Umbilical cord (tissue), 2 donors: ENCODE measurements around the gene ATP13A3. TPM values are rescaled to one million over a fixed set of nuclear protein-coding genes. Genes with fewer than 3 reads are reported as not detected.
"Not testable (repeated sequence)": the region's sequence is repeated elsewhere in the genome, so short reads cannot be mapped to it uniquely, and the experiment has no call there.

Experiments
- DNase-seq: peaks from one replicate; pipeline ENCODE4 v3.0.0-alpha.2; 2015; ENCODE audit warnings: low spot score
- total RNA-seq: library from RNA; depleted of rRNA; stranded (reverse); fragments of >200 nt; gene quantifications from one replicate; pipeline ENCODE4 v1.2.3, GENCODE V29; 2014; ENCODE audit warnings: low replicate concordance; ENCODE audit not compliant: insufficient read depth

The ATP13A3 gene
- total RNA-seq, 1 donor from 2014 or later: 110 TPM

- no peak for DNase-seq
Observed at GRCh38 chr3:194500198-194500597, 13.4 kb upstream of the ATP13A3 start.

- not testable (repeated sequence) for DNase-seq
Observed at GRCh38 chr3:194499516-194499915, 12.7 kb upstream of the ATP13A3 start.

- DNase-seq: no peak
Observed at GRCh38 chr3:194497799-194498575, 11.2 kb upstream of the ATP13A3 start.

- no peak for DNase-seq
Observed at GRCh38 chr3:194496217-194496919, 9.6 kb upstream of the ATP13A3 start.

GRCh38 chr3:194494951-194495374, 8.2 kb upstream of the ATP13A3 start:
- no peak for DNase-seq

- DNase-seq: peak; percentile 35
Observed at GRCh38 chr3:194493995-194494927, 7.5 kb upstream of the ATP13A3 start.

- DNase-seq: peak; percentile 25
Observed at GRCh38 chr3:194492001-194492400, 5.2 kb upstream of the ATP13A3 start.

GRCh38 chr3:194489736-194490612, 3.2 kb upstream of the ATP13A3 start:
- DNase-seq: no peak

GRCh38 chr3:194488055-194488742, 1.4 kb upstream of the ATP13A3 start:
- no peak for DNase-seq

- DNase-seq: peak; percentile 32
Observed at GRCh38 chr3:194487289-194488054, 670 bp upstream of the ATP13A3 start.

- peak; percentile 24 for DNase-seq
Observed at GRCh38 chr3:194485881-194486539, 792 bp downstream of the ATP13A3 start.

GRCh38 chr3:194485468-194485880, 1.3 kb downstream of the ATP13A3 start:
- DNase-seq: no peak

- no peak for DNase-seq
Observed at GRCh38 chr3:194484614-194485013, 2.2 kb downstream of the ATP13A3 start.

GRCh38 chr3:194483850-194484249, 3.0 kb downstream of the ATP13A3 start:
- no peak for DNase-seq

- not testable (repeated sequence) for DNase-seq
Observed at GRCh38 chr3:194482830-194483229, 4.0 kb downstream of the ATP13A3 start.

- no peak for DNase-seq
Observed at GRCh38 chr3:194482196-194482593, 4.6 kb downstream of the ATP13A3 start.

- DNase-seq: no peak
Observed at GRCh38 chr3:194481525-194482195, 5.1 kb downstream of the ATP13A3 start.

- DNase-seq: peak; percentile 39
Observed at GRCh38 chr3:194481103-194481502, 5.7 kb downstream of the ATP13A3 start.
